Measurements from ENCODE around the gene C19orf53.

The C19orf53 gene

GRCh38 chr19:13796301-13797057 is 22.2 kb downstream of the C19orf53 start:
- peak; percentile 93 for DNase-seq (ENCODE audit: low read depth)

DNA sequence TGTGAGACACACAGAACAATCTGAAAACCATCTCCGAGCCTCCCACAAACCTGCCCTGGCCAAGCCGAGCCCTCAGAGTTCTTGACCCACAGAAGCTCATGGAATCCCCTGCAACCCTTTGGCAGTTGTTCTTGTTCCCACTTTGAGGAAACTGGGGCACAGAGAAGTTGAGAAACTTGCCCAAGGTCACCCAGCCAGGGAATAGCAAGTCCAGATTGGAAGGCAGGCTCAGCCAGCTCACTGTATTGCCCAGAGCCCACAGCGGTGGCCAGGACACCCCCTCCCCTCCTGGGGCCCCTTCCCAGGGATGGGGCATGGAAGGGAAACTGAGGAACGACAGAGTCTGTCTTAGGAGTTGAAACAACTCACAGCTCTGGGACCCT is 22.8 kb downstream of the C19orf53 start:
- no peak for DNase-seq (ENCODE audit: low read depth)

DNA sequence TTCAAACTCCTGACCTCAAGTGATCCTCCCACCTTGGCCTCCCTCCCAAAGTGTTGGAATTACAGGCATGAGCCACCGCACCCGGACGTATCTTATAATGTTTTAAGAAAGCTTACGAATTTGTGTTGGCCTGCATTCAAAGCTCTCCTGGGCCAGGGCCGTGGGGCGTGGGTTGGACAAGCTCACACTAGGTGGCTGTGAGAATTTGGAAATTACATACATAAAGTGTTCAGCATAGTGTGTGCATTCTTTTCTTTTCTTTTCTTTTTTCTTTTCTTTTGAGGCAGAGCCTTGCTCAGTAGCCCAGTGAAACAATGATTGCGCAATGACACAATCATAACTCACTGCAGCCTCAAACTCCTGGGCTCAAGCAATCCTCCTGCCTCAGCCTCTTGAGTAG is 23.6 kb downstream of the C19orf53 start:
- DNase-seq (ENCODE audit: low read depth), result peak; percentile 68

DNA sequence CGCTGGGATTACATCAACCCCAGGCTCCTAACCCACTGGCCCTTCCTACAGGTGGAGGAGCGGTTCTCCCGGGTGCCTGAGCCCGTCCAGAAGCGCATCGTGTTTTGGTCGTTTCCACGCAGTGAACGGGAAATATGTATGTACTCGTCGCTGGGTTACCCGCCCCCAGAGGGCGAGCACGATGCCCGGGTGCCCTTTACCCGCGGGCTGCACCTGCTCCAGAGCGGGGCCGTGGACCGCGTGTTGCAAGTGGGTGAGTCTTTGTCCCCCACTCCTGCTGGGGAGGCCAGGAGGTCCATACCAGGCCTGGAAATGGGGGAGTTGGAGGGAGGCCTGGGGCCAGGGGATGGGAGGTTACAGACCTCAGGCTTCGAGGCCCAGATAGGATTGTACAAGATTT is 25.4 kb downstream of the C19orf53 start:
- DNase-seq (ENCODE audit: low read depth), result no peak

- no peak for DNase-seq (ENCODE audit: low read depth)
These were observed 28.8 kb downstream of the C19orf53 start for GRCh38 chr19:13803038-13803437.

DNA sequence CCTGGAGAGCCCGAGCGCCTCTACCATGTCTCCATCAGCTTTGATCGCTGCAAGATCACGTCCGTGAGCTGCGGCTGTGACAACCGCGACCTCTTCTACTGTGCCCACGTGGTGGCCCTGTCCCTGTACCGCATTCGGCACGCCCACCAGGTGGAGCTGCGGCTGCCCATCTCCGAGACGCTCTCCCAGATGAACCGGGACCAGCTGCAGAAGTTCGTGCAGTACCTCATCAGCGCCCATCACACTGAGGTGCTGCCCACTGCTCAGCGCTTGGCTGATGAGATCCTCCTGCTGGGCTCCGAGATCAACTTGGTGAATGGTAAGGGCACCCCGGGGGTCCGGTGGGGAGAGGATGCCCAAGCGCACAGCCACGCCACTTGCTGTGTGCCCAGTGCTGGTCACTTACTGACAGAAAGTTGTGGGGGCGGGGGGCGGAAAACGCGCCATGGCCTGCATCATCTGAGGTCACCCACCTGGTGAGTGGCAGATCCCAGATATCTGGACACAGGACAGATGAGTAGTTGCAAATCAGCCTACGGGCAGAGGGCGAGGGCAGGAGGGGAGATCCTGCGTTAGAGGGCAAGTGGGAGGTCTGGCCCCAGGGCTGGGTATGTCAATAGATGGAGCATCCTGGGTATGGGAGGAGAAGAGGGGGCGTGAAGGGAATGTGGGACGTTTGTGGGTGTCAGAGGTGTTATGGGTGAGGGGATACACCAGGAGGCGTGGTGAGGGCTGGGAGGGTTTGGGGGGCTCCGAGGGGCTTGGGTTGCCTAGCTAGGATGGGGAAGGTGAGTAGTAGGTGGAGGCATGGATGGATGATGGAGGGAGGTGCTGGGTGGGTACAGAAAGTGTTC is 30.8 kb downstream of the C19orf53 start:
- DNase-seq (ENCODE audit: low read depth), result no peak

GRCh38 chr19:13806728-13807127 is 32.5 kb downstream of the C19orf53 start:
- no peak for DNase-seq (ENCODE audit: low read depth)

GRCh38 chr19:13807421-13808021 is 33.3 kb downstream of the C19orf53 start:
- DNase-seq (ENCODE audit: low read depth), result no peak

DNA sequence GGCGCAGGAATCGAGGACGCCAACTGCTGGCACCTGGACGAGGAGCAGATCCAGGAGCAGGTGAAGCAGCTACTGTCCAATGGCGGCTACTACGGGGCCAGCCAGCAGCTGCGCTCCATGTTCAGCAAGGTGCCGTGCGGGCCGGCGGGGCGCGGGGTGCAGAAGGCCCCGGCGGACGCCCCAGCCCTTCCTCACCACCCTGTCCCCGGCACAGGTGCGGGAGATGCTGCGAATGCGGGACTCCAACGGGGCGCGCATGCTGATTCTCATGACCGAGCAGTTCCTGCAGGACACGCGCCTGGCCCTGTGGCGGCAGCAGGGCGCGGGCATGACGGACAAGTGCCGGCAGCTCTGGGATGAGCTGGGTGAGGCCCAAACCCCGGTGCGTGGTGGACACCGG is 34.6 kb downstream of the C19orf53 start:
- DNase-seq (ENCODE audit: low read depth), result no peak

DNA sequence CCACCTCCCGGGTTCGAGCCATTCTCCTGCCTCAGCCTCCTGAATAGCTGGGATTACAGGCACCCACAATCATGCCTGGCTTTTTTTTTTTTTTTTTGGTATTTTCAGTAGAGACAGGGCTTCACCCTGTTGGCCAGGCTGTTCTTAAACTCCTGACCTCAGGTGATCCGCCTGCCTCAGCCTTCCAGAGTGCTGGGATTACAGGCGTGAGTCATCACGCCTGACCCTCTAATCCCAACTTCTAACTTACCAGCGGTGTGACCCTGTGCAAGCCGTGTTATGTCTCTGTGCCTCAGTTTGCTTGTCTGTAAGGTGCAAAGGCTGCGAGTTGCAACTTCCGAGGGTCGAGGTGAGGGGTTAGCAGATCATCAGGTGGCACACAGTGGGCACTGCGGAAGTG is 38.3 kb downstream of the C19orf53 start:
- no peak for DNase-seq (ENCODE audit: low read depth)

DNA sequence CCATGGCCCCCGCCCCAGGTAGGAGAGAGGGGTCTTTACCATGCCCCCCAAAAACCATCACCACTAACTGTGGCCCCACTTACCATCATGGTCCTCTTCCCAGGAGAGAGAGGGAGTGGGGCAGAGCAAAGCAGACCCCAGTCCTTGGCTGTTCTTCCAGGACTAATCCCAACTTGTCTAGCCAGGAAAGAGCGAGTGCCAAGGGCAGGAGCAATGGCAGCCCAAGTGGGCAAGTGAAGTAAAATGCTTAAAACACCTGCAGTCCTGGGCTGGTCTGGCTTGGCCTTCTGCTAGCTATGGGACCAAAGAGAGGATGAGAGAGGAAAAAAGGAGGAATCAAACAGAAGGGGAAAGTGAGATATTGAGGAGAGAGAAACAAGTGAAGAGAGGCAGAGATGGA is 38.9 kb downstream of the C19orf53 start:
- DNase-seq (ENCODE audit: low read depth), result no peak

- DNase-seq (ENCODE audit: low read depth), result no peak
These were observed 40.3 kb downstream of the C19orf53 start for GRCh38 chr19:13814550-13814949.

DNA sequence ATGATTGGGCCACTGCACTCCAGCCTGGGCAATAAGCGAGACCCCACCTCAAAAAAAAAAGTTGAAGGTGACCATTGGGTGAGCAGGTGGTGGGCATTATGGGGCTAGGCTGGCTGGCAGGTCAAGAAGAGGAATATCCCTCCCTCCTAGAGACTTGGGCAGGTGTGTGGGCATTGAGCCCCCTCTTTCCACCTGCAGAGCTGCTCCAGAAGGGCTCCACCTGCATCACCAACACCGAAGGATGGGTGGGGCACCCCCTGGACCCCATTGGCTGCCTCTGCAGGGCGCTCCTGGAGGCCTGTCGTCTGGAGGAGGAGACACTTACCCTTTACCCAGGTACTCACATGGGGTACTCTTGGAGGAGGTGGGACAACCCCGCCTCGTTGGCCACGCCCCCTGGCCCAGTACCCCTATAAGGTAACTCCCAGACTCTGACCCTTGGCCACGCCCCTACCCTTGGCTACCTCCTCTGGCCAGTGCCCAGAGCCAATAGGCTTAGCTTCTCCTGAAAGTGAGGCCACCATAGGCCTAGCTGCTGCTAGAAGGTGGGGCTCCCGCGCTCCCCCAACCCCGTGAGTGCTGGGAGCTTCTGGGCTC is 42.9 kb downstream of the C19orf53 start:
- peak; percentile 41 for DNase-seq (ENCODE audit: low read depth)

DNA sequence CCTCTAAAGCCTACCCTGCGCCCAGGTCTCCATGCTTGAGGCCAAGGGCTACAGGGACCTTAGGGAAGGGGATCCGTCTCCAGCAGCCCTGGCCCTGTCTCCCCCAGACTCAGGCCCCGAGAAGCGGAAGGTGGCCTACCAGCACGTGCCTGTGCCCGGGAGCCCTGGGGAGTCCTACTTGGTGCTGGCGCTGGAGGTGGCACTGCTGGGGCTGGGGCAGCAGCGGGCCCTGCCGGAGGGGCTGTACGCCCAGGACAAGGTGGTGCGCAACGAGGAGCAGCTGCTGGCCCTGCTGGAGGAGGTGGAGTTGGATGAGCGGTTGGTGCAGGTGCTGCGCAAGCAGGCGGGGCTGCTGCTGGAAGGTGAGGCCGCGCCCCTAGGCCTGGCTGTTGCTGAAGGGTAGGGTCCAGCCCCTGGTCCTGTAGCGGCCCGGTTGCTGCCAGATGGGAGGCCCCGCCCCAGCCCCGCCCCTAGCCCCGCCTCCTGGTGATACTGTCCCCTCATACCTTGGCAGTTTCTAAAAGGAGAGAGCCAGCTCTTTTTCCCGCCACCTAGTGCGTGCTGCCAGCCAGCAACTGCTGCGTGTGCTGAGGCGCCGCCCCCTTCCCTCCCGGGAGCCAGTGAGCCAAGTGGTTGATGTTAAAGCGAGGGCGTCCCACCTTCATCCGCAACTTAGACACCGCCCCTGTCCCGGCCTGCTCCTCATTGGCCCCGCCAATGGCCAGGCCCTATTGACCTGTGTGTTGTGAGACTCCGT is 43.5 kb downstream of the C19orf53 start:
- peak; percentile 44 for DNase-seq (ENCODE audit: low read depth)

GRCh38 chr19:13819238-13819637 is 45.0 kb downstream of the C19orf53 start:
- DNase-seq (ENCODE audit: low read depth), result no peak

DNA sequence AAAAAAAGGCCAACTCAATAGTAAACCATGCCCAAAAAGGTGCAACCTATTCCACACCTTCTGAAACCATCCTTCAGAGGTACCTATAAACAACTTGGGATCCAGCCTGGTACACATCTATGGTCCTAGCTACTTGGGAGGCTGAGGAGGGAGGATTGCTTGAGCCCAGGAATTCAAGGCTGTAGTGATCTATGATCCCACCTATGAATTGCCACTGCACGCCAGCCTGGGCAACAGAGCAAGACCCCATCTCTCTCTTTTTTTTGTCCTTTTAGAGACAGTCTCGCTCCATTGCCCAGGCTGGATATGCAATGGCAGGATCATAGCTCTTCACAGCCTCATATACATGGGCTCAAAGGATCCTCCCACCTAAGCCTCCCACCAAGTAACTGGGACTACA is 47.0 kb downstream of the C19orf53 start:
- no peak for DNase-seq (ENCODE audit: low read depth)

DNA sequence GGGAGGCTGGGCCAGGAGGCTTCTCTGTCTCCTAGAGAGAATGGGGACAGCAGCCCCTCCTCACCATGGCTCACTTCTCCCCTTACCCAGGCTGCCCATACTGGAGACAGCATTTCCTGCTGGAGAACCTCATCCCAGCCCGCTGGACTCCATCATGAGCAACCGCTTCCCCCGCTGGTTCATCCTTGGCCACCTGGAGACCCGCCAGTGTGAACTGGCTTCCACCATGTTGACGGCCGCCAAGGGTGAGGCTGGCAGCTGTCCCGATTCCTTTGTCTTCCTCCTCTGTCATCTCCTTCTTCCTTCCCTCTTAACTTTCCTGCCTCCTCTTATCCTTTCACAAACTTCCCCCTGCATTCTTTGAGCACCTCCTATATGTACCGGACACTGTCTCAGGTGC is 49.0 kb downstream of the C19orf53 start:
- DNase-seq (ENCODE audit: low read depth), result no peak

GRCh38 chr19:13823901-13824300 is 49.6 kb downstream of the C19orf53 start:
- DNase-seq (ENCODE audit: low read depth), result no peak

GRCh38 chr19:13824703-13825102 is 50.4 kb downstream of the C19orf53 start:
- no peak for DNase-seq (ENCODE audit: low read depth)

DNA sequence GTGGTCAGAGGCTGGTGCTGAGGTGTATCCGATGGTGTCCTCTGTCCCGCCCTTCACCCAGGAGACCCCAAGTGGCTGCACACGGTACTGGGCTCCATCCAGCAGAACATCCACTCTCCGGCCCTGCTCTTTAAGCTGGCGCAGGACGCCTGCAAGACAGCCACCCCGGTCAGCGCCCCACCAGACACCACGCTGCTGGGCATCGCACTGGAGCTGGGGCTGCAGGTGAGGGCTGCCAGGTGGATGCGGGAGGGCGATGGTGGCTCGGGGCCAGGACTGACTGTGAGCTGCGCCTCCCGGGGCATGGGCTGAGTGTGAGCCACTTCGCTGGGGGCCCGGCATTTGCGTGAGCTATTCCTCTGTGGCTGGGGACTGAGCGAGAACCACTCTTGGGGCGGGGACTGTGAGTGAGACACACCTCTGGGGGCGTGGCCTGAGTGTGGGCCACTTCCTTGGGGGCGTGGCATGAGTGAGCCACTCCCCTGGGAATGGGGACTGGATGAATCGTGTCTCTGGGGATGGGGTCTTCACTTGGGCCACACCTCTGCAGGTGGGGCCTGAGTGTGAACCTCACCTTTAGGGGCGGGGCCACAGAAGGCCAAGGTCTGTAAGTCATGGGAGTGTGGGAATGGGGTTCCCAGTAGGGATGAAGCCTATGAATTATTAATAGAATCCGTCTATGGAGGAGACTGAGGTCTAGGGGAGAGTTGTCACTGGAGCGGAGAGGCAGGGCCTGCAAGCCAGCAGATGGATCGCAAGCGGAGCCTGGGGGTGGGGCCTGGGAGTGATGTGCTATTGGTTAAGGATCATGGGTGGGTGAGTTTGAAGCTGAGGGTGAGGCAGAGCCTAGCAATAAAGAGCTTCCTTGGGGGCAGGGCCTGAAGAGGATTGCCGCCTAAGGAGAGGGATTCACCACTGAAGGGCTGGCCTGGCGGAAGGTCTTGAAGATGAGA is 51.5 kb downstream of the C19orf53 start:
- DNase-seq (ENCODE audit: low read depth), result no peak

Measured in amniotic epithelial cell (primary cell).